ENCODE results near the gene SERINC2. TPM values are rescaled to one million over a fixed set of nuclear protein-coding genes. Genes with fewer than 3 reads are reported as not detected.
A peak's percentile ranks its signal among the peaks of the same experiment; 100 is the strongest.

The SERINC2 gene
- total and polyA plus RNA-seq, 9 of the 15 experiments (the other 6 are each of a cell fraction or from before 2014, with no cell fraction given): 0.07 to 1.2 (median 0.70) TPM; not detected in 2

DNA sequence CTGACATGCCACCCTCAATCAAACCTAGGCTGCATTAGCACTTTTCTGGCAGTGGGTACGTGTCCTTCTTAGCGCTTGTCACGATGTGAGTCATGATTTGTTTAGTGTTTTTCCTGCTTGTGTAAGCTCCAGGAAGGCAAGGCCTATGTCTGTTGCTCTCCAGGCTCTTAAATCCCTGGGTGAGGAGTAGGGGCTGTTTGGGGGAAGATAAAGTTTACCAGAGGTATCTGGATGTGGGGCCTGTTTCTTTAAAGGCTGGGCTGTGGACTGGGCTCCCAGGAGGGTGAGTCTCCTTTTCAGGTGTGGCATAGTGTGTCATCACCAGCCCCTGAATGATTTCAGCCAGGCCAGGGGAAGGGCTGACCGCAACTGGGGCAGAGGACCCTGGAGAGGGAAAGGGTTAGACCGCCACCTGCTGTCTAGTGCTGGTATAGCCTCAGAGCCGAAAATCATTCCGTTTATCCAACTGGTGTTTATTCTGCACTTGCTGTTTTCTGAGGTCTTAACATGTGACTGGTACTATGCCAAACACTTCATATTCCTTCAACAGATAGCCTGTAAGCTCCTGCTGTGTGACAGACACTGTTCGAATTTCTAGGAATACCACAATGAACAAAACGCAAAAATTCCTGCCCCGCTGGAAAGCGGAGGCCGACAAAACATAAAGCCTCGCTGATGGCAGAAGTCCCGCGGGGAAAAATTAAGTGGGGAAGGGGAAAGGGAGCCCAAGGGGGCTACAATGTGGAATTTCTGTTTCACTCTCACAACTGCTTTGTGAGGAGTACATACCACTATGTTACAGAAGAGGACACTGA, 9.7 kb downstream of the SERINC2 start (continued):
- TF ChIP-seq ZNF668 (CRISPR knock-in tag; IDR thresholded peaks at IDR 0.05) (no peak), ZNF778 (CRISPR knock-in tag; IDR thresholded peaks at IDR 0.05) (no peak), YY1 (IDR thresholded peaks at IDR 0.05; ENCODE audit: borderline replicate concordance in 1 of 3, control insufficient read depth in 1 of 3, extremely low read depth in 1 of 3, insufficient read depth in 3 of 3, insufficient read length in 1 of 3, insufficient replicate concordance in 2 of 3, low read depth in 1 of 3, low read length in 2 of 3) (no peak), FOXJ2 (tag; IDR thresholded peaks at IDR 0.05) (0 out of 2 replicates have a peak, but pooled peaks have one; percentile 57), ZBTB7A (IDR thresholded peaks at IDR 0.05; ENCODE audit: borderline replicate concordance, control insufficient read depth, low read depth, low read length) (0 out of 2 replicates have a peak, but pooled peaks have one; percentile 23), CREB1 (IDR thresholded peaks at IDR 0.05) (no peak), CREB1 (CRISPR knock-in tag; IDR thresholded peaks at IDR 0.05) (no peak), RBM14 (IDR thresholded peaks at IDR 0.05; ENCODE audit: borderline replicate concordance, insufficient read depth, low read depth, low read length) (no peak), CEBPB (tag; IDR thresholded peaks at IDR 0.05) (peak; percentile 22; the same call in 1 of the 2 replicates), ATF7 (IDR thresholded peaks at IDR 0.05) (peak; percentile 54; the same call in 1 of the 2 replicates), JUN (IDR thresholded peaks at IDR 0.05; ENCODE audit: borderline replicate concordance, low read depth, low read length) (peak; percentile 57; the same call in 1 of the 2 replicates), JUN (CRISPR knock-in tag; IDR thresholded peaks at IDR 0.05; ENCODE audit: borderline replicate concordance) (no peak), RCOR1 (IDR thresholded peaks at IDR 0.05; ENCODE audit: borderline replicate concordance in 1 of 2, low read depth in 2 of 2, low read length in 2 of 2) (peak in 1 of 2 experiments; percentile 46; a peak in 1 of 4 replicates), RAD51 (IDR thresholded peaks at IDR 0.05; ENCODE audit: borderline replicate concordance, low read depth) (0 out of 2 replicates have a peak, but pooled peaks have one; percentile 15), CC2D1A (IDR thresholded peaks at IDR 0.05) (peak; percentile 81; the same call in 1 of the 2 replicates), LARP7 (IDR thresholded peaks at IDR 0.05) (no peak), TRIM24 (IDR thresholded peaks at IDR 0.05) (peak in 1 of 2 experiments; percentile 11; a peak in 2 of 4 replicates), RB1 (IDR thresholded peaks at IDR 0.05; ENCODE audit: low read depth) (peak; percentile 27; the same call in 1 of the 2 replicates), CBFB (CRISPR knock-in tag; IDR thresholded peaks at IDR 0.05) (peak; percentile 99), CEBPG (CRISPR knock-in tag; IDR thresholded peaks at IDR 0.05) (peak; percentile 77; the same call in 1 of the 2 replicates), CEBPG (tag; conservative IDR thresholded peaks at IDR 0.05 in 1 of 2, IDR thresholded peaks at IDR 0.05 in 1 of 2) (peak; percentile 54 to 72; a peak in 3 of 4 replicates), HNRNPUL1 (IDR thresholded peaks at IDR 0.05; ENCODE audit: low read length) (no peak)
- TF ChIP-seq, protein P1, sequence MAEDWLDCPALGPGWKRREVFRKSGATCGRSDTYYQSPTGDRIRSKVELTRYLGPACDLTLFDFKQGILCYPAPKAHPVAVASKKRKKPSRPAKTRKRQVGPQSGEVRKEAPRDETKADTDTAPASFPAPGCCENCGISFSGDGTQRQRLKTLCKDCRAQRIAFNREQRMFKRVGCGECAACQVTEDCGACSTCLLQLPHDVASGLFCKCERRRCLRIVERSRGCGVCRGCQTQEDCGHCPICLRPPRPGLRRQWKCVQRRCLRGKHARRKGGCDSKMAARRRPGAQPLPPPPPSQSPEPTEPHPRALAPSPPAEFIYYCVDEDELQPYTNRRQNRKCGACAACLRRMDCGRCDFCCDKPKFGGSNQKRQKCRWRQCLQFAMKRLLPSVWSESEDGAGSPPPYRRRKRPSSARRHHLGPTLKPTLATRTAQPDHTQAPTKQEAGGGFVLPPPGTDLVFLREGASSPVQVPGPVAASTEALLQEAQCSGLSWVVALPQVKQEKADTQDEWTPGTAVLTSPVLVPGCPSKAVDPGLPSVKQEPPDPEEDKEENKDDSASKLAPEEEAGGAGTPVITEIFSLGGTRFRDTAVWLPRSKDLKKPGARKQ (CRISPR knock-in tag; IDR thresholded peaks at IDR 0.05): no peak
- TF ChIP-seq, protein P2, sequence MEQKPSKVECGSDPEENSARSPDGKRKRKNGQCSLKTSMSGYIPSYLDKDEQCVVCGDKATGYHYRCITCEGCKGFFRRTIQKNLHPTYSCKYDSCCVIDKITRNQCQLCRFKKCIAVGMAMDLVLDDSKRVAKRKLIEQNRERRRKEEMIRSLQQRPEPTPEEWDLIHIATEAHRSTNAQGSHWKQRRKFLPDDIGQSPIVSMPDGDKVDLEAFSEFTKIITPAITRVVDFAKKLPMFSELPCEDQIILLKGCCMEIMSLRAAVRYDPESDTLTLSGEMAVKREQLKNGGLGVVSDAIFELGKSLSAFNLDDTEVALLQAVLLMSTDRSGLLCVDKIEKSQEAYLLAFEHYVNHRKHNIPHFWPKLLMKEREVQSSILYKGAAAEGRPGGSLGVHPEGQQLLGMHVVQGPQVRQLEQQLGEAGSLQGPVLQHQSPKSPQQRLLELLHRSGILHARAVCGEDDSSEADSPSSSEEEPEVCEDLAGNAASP (IDR thresholded peaks at IDR 0.05): no peak

Measured in K562 (cell line).